NB4 (cell line): ENCODE data around the gene GPC3.

Experiments used
- DNase-seq: peaks from one replicate; pipeline ENCODE4 v3.0.0; 2010; ENCODE audit warnings: low read depth
- H3K4me3 ChIP-seq: one replicate; pipeline ENCODE4 v1.5.1; 2011; ENCODE audit warnings: mild to moderate bottlenecking, low read depth, low read length, moderate library complexity
- CTCF ChIP-seq: IDR thresholded peaks from one replicate; pipeline ENCODE4 v1.5.1; 2012; ENCODE audit warnings: low read depth, low read length
- MAX ChIP-seq: IDR thresholded peaks from 2 replicates; pipeline ENCODE4 v1.6.1; 2011; ENCODE audit warnings: low read depth, low read length
- MYC ChIP-seq: IDR thresholded peaks from 2 replicates; pipeline ENCODE4 v1.6.1; 2011; ENCODE audit warnings: low read depth, low read length
- POLR2A ChIP-seq: IDR thresholded peaks from 2 replicates; pipeline ENCODE4 v1.6.1; 2011; ENCODE audit warnings: mild to moderate bottlenecking; ENCODE audit not compliant: insufficient read length; ENCODE audit errors: extremely low read depth

Gene GPC3

GRCh38 chrX:133980406-133980805, 5.0 kb downstream of the GPC3 start:
- TF ChIP-seq CTCF (no peak), POLR2A (no peak), MAX (no peak), MYC (no peak)

GRCh38 chrX:133979641-133980230, 5.7 kb downstream of the GPC3 start:
- TF ChIP-seq MYC (no peak), POLR2A (no peak), CTCF (no peak), MAX (no peak)
- H3K4me3 ChIP-seq, result no peak overlapping the region
- no peak for DNase-seq

More at GRCh38 chrX:133980406-133980805, 5.0 kb downstream of the GPC3 start:
- DNase-seq, result no peak
- no peak overlapping the region for H3K4me3 ChIP-seq

GRCh38 chrX:133973704-133974103, 11.7 kb downstream of the GPC3 start:
- H3K4me3 ChIP-seq, result no peak overlapping the region
- DNase-seq, result peak; percentile 1
- TF ChIP-seq CTCF (no peak), MYC (no peak), MAX (no peak), POLR2A (no peak)

GRCh38 chrX:133972916-133973315, 12.5 kb downstream of the GPC3 start:
- DNase-seq, result no peak
- TF ChIP-seq CTCF (no peak), POLR2A (no peak), MAX (no peak), MYC (no peak)
- H3K4me3 ChIP-seq, result no peak overlapping the region

- no peak overlapping the region for H3K4me3 ChIP-seq
- no peak for TF ChIP-seq CTCF
- TF ChIP-seq MAX, result no peak
- no peak for TF ChIP-seq MYC
- TF ChIP-seq POLR2A, result no peak
- no peak for DNase-seq
Measured at GRCh38 chrX:133971586-133971985, 13.8 kb downstream of the GPC3 start.

- TF ChIP-seq MYC (no peak), POLR2A (no peak), MAX (no peak), CTCF (no peak)
- no peak for DNase-seq
Measured at GRCh38 chrX:133970076-133970475, 15.3 kb downstream of the GPC3 start.

More at GRCh38 chrX:133970076-133970475, 15.3 kb downstream of the GPC3 start:
- H3K4me3 ChIP-seq, result no peak overlapping the region
